Stomach (tissue), 9 donors: Measurements from ENCODE around the gene GSX2. TPM values are rescaled to one million over a fixed set of nuclear protein-coding genes. Genes with fewer than 3 reads are reported as not detected.

ENCODE experiments used
- DNase-seq, 2 donors: peaks; one replicate each; pipeline versions ENCODE4 v3.0.0 to v3.0.0-alpha.2; 2013 to 2019
- H3K27ac ChIP-seq, 5 donors: fragments of 200-600 bp in 4 of 5; sonication (generic) in 4 of 5; one replicate each; pipeline ENCODE4 v1.5.1; 2013 to 2019; ENCODE audit warnings: mild to moderate bottlenecking in 1 of 5, moderate library complexity in 1 of 5
- H3K27me3 ChIP-seq, 3 donors: fragments of 200-600 bp; sonication (generic); one replicate each; pipeline ENCODE4 v1.5.1; 2017 to 2019; ENCODE audit warnings: mixed run types in 1 of 3
- H3K36me3 ChIP-seq, 4 donors: fragments of 200-600 bp; sonication (generic); 1 replicate in 3 of 4; 2 replicates in 1 of 4; pipeline ENCODE4 v1.5.1; 2016 to 2019
- H3K4me1 ChIP-seq, 4 donors: fragments of 200-600 bp; sonication (generic); one replicate each; pipeline ENCODE4 v1.5.1; 2016 to 2019
- H3K4me3 ChIP-seq, 4 donors: fragments of 200-600 bp; sonication (generic) in 3 of 4; one replicate each; pipeline ENCODE4 v1.5.1; 2016 to 2019; ENCODE audit warnings: mild to moderate bottlenecking in 1 of 4
- H3K9me3 ChIP-seq, 4 donors: fragments of 200-600 bp; sonication (generic); one replicate each; pipeline ENCODE4 v1.5.1; 2016 to 2019
- EP300 ChIP-seq: sonication (generic); formaldehyde crosslinking; IDR thresholded peaks from one replicate; pipeline ENCODE4 v1.6.1; 2017; ENCODE audit warnings: antibody characterized with exemption
- POLR2A ChIP-seq, 4 donors: fragments of 450-650 bp; IDR thresholded peaks; one replicate each; pipeline ENCODE4 v1.6.1; 2016; ENCODE audit warnings: antibody characterized with exemption in 4 of 4, control low read depth in 2 of 4, mild to moderate bottlenecking in 1 of 4, moderate library complexity in 1 of 4
- POLR2AphosphoS5 ChIP-seq, 3 donors: sonication (generic); formaldehyde crosslinking; IDR thresholded peaks; one replicate each; pipeline ENCODE4 v1.6.1; 2016; ENCODE audit warnings: antibody characterized with exemption in 3 of 3
- WGBS, 5 donors: extraction: QIAGEN DNeasy Blood & Tissue Kit in 3 of 5; methylation state at CpG; one replicate each; pipeline versions ENCODE4 v1.1.5 to v1.1.7; 2013 to 2018; 5-methylcytosine and 5-hydroxymethylcytosine counted together
- intact Hi-C: fragments of 100-400 bp; cut with DNase I; formaldehyde crosslinking; loops from one replicate; pipeline ENCODE4 v1.15.1; 2023; ENCODE audit warnings: low total_unique reads
- polyA plus RNA-seq, 3 donors: library from polyadenylated mRNA; stranded (reverse); fragments of 200-250 nt; gene quantifications; one replicate each; pipeline ENCODE4 v1.2.3, GENCODE V29; 2013
- total RNA-seq, 5 donors: library from RNA; depleted of rRNA; stranded (reverse); fragments of >200 nt; gene quantifications; one replicate each; pipeline versions ENCODE4 v1.1.0 to v1.2.3, GENCODE V29; 2014 to 2016
- TF ChIP-seq, protein P1 (sequence below), 7 experiments: fragments of 450-650 bp in 4 of 7; fragments of 200-600 bp in 3 of 7; sonication (generic) in 3 of 7; IDR thresholded peaks; one replicate each; pipeline ENCODE4 v1.5.1; 2016 to 2019; ENCODE audit warnings: antibody characterized with exemption in 7 of 7, control low read depth in 2 of 7, mild to moderate bottlenecking in 1 of 7
- donor health status: healthy with polysubstance abuse.
- donor health status: Bipolar disorder and iron deficiency.
- donor health status: healthy.

The GSX2 gene
- total and polyA plus RNA-seq, 8 donors, result not detected

DNA sequence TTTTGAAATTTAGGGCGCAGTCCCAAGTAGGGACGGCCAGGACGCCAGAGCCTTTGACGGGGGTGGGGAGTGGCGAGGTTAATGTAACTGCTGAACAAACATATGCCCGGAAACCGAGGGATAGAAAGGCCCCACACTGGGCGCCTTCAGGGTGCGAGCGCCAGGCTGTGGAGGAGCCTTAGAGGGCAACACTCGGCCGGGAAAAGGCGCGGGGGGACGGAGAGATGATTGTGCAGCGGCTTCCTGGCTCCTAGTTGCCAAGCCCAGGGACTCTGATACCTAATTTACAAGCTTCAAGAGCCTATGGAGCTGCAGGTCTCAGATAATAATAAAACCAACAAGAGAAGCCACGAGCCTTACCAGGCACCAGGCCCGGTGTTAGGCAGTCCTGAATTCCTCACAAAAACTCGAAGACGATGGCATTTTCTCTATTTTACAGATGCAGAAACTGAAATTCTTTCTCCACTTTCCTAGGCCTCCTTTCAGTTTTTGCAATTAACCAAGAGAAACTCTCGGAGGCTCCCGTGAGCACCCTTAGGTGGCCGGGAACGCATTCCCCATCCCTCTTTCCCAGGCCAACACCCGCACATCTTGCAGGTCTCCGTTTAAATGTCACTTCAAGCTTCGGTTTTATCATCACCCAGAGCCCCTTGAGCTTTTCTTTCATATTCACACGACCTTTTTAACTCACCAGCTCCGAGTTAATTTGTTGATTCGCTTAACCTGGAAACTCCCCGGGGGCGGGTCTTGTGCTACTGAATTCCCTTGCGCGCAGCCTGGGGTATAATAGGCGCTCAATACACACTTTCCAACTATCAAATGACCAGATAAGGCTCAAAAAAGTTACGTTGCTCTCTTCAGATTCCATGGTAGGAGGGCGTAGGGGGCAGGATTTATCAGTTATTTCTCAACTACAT is 6.4 kb upstream of the GSX2 start:
- no peak overlapping the region for H3K4me3 ChIP-seq
- peaks cover 19 to 83% (median 70%) of the 10 kb centered on the region in 3 donors for H3K27me3 ChIP-seq
- no peak for DNase-seq
- peaks cover 18 to 36% (median 27%) of the 10 kb centered on the region in 4 donors for H3K4me1 ChIP-seq
- no peaks in the 10 kb centered on the region for H3K36me3 ChIP-seq
- intact Hi-C loops, result no loop called here
- TF ChIP-seq, protein P1, sequence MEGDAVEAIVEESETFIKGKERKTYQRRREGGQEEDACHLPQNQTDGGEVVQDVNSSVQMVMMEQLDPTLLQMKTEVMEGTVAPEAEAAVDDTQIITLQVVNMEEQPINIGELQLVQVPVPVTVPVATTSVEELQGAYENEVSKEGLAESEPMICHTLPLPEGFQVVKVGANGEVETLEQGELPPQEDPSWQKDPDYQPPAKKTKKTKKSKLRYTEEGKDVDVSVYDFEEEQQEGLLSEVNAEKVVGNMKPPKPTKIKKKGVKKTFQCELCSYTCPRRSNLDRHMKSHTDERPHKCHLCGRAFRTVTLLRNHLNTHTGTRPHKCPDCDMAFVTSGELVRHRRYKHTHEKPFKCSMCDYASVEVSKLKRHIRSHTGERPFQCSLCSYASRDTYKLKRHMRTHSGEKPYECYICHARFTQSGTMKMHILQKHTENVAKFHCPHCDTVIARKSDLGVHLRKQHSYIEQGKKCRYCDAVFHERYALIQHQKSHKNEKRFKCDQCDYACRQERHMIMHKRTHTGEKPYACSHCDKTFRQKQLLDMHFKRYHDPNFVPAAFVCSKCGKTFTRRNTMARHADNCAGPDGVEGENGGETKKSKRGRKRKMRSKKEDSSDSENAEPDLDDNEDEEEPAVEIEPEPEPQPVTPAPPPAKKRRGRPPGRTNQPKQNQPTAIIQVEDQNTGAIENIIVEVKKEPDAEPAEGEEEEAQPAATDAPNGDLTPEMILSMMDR (IDR thresholded peaks at IDR 0.05), result no peak
- TF ChIP-seq POLR2AphosphoS5 (IDR thresholded peaks at IDR 0.05) (no peak), POLR2A (IDR thresholded peaks at IDR 0.05) (no peak), EP300 (no peak)
- 13 to 23% (median 22%) methylated on average over 37 of the region's 37 CpGs for WGBS, 5 donors
- no peak overlapping the region for H3K27ac ChIP-seq
- no peaks in the 10 kb centered on the region for H3K9me3 ChIP-seq

DNA sequence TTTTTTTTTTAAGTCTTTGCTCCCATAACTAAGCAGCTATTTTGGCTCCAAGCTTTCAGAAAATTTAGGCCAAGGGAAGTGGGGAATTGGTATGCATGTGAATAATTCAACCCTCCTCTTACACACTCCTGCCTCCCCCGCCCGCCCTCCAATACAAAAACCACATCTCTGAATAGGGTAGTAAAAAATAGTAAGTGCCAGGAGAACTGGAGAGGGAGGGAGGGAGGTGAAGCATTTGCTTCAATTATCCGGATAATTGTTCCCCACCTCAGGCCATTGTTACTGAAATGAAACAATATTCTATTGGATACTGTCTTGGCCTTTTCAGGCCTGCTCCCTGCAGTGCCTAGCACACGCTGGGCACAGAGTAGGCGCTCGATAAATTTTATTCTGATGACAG is 5.5 kb upstream of the GSX2 start:
- DNase-seq, result no peak
- peaks cover 27 to 92% (median 79%) of the 10 kb centered on the region in 3 donors for H3K27me3 ChIP-seq
- H3K4me3 ChIP-seq, result no peak overlapping the region
- H3K27ac ChIP-seq, result no peak overlapping the region
- TF ChIP-seq, protein P1 (IDR thresholded peaks at IDR 0.05), result no peak
- no peak for TF ChIP-seq EP300
- no peak for TF ChIP-seq POLR2AphosphoS5 (IDR thresholded peaks at IDR 0.05)
- no peak for TF ChIP-seq POLR2A (IDR thresholded peaks at IDR 0.05)
- no peaks in the 10 kb centered on the region for H3K9me3 ChIP-seq
- no peaks in the 10 kb centered on the region for H3K36me3 ChIP-seq
- peaks cover 20 to 44% (median 31%) of the 10 kb centered on the region in 4 donors for H3K4me1 ChIP-seq
- intact Hi-C loops, result no loop called here
- 38 to 63% (median 48%) methylated on average over 6 of the region's 6 CpGs for WGBS, 5 donors

DNA sequence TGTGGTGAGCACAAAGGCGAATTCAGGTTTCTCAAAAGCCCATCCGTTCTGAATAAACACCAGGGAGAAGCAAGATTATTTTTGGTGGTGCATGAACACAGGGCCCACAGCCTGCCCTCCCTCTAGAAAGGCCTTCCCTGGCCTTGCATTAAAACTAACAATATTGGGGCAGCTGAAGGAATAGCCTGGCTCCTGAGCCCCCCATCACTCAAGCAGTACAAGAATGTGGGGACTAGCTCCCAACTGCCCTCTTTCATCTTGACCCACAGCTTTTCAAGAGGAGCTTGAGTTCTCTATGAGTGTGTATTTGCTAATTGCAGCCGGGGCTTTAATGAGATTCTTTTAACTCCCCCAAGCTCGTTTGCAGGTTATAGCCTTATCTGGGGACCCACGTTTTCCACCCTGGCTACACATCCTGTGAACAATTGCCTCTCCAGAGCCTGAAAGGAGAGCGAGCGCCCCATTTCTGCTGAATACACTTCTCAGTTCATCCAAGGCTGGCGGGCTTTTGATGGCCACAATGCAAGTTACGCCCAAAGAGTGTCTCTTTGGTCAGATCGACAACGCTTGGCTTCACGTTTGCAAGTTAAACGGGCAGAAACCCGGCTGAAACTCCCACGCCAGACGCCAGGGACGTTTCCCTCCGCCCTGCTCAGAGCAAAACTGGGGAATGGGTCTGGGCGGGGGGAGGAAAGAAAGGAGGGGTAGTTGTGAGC is 4.7 kb upstream of the GSX2 start:
- intact Hi-C loops, result no loop called here
- WGBS, 5 donors, result 19 to 30% (median 25%) methylated on average over 19 of the region's 19 CpGs

More for the DNA sequence above, 4.7 kb upstream of the GSX2 start:
- no peaks in the 10 kb centered on the region for H3K9me3 ChIP-seq
- TF ChIP-seq POLR2A (IDR thresholded peaks at IDR 0.05) (no peak), EP300 (no peak), POLR2AphosphoS5 (IDR thresholded peaks at IDR 0.05) (no peak)
- TF ChIP-seq, protein P1 (IDR thresholded peaks at IDR 0.05), result no peak
- no peak overlapping the region for H3K27ac ChIP-seq
- peaks cover 28 to 52% (median 39%) of the 10 kb centered on the region in 4 donors for H3K4me1 ChIP-seq
- H3K36me3 ChIP-seq, result no peaks in the 10 kb centered on the region
- DNase-seq, result no peak
- peaks cover 36 to 100% (median 87%) of the 10 kb centered on the region in 3 donors for H3K27me3 ChIP-seq
- no peak overlapping the region for H3K4me3 ChIP-seq
